Vagina (tissue), 2 donors: ENCODE results near the gene OMA1.

Experiments
- CTCF ChIP-seq, 3 experiments: fragments of 450-650 bp in 2 of 3; fragments of 200-600 bp in 1 of 3; sonication (generic) in 1 of 3; IDR thresholded peaks; one replicate each; pipeline ENCODE4 v1.5.1; 2017 to 2019; ENCODE audit warnings: antibody characterized with exemption in 3 of 3, mild to moderate bottlenecking in 2 of 3, moderate library complexity in 2 of 3
- POLR2A ChIP-seq, 2 donors: fragments of 450-650 bp; IDR thresholded peaks; one replicate each; pipeline ENCODE4 v1.6.1; 2017; ENCODE audit warnings: antibody characterized with exemption in 2 of 2, mild to moderate bottlenecking in 2 of 2, moderate library complexity in 2 of 2

DNA sequence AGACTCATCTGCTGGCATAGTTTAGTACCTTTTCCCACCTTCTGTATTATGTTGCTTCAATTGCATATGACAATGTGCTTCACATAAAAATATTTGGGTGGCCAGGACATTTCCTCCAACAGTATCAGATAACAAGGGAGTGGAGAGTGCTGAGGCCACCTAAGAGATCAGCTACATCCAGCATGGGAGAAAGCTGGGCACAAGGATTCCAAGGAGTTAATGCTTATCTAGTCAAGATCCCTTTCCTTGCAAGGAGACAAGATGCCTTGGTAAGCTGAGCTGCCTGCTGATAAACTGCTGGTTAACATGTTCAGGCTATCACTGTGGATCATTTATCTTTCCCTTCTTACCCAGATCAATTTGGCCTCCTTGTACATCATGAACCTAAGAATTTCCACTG lies 25.1 kb upstream of the OMA1 start:
- no peak for TF ChIP-seq CTCF (IDR thresholded peaks at IDR 0.05)
- no peak for TF ChIP-seq POLR2A (IDR thresholded peaks at IDR 0.05)
